GM23248 (cell line): ENCODE results near the gene SLC25A39. TPM values are rescaled to one million over a fixed set of nuclear protein-coding genes. Genes with fewer than 3 reads are reported as not detected.

Source experiments
- DNase-seq: peaks from one replicate; pipeline ENCODE4 v3.0.0-alpha.2; 2015
- H2AFZ ChIP-seq: fragments of 200-600 bp; sonication (generic); 2 replicates; pipeline ENCODE4 v1.6.1; 2016; ENCODE audit warnings: antibody characterized with exemption
- H3F3A ChIP-seq: fragments of 200-600 bp; sonication (generic); 2 replicates; pipeline ENCODE4 v1.6.1; 2016; ENCODE audit warnings: mild to moderate bottlenecking, antibody characterized with exemption, mixed run types; ENCODE audit not compliant: insufficient read depth
- H3K27ac ChIP-seq: fragments of 200-600 bp; sonication (generic); 2 replicates; pipeline ENCODE4 v1.5.1; 2016; ENCODE audit warnings: mild to moderate bottlenecking
- H3K27me3 ChIP-seq: fragments of 200-600 bp; sonication (generic); replicated peaks from 2 replicates; pipeline ENCODE4 v1.6.1; 2016; ENCODE audit warnings: mild to moderate bottlenecking; ENCODE audit not compliant: insufficient read depth
- H3K36me3 ChIP-seq: fragments of 200-600 bp; sonication (generic); 2 replicates; pipeline ENCODE4 v1.6.1; 2016; ENCODE audit warnings: low read depth, mild to moderate bottlenecking
- H3K4me1 ChIP-seq: fragments of 200-600 bp; sonication (generic); 2 replicates; pipeline ENCODE4 v1.6.1; 2016; ENCODE audit warnings: mild to moderate bottlenecking; ENCODE audit not compliant: insufficient read depth
- H3K4me2 ChIP-seq: fragments of 200-600 bp; sonication (generic); one replicate; pipeline ENCODE4 v1.6.1; 2016; ENCODE audit warnings: mild to moderate bottlenecking; ENCODE audit not compliant: unreplicated experiment
- H3K4me3 ChIP-seq: fragments of 200-600 bp; sonication (generic); 2 replicates; pipeline ENCODE4 v1.5.1; 2016; ENCODE audit warnings: mild to moderate bottlenecking
- H3K79me2 ChIP-seq: fragments of 200-600 bp; sonication (generic); 2 replicates; pipeline ENCODE4 v1.6.1; 2016; ENCODE audit warnings: mild to moderate bottlenecking; ENCODE audit not compliant: insufficient read depth
- H3K9ac ChIP-seq: fragments of 200-600 bp; sonication (generic); 2 replicates; pipeline ENCODE4 v1.6.1; 2016; ENCODE audit warnings: mild to moderate bottlenecking
- H3K9me2 ChIP-seq: fragments of 200-600 bp; sonication (generic); 2 replicates; pipeline ENCODE4 v1.6.1; 2016; ENCODE audit warnings: mixed run types, mild to moderate bottlenecking, moderate library complexity; ENCODE audit not compliant: insufficient read depth
- H3K9me3 ChIP-seq: fragments of 200-600 bp; sonication (generic); one replicate; pipeline ENCODE4 v1.6.1; 2017; ENCODE audit warnings: low read depth
- H4K20me1 ChIP-seq: fragments of 200-600 bp; sonication (generic); 2 replicates; pipeline ENCODE4 v1.6.0; 2016; ENCODE audit not compliant: insufficient read depth
- EZH2 ChIP-seq: fragments of 200-600 bp; sonication (generic); IDR thresholded peaks from 2 replicates; pipeline ENCODE4 v1.6.1; 2018; ENCODE audit warnings: antibody characterized with exemption, mild to moderate bottlenecking; ENCODE audit not compliant: insufficient read depth, poor library complexity, severe bottlenecking
- EZH2phosphoT487 ChIP-seq: fragments of 200-600 bp; sonication (generic); IDR thresholded peaks from 2 replicates; pipeline ENCODE4 v1.6.1; 2018; ENCODE audit warnings: antibody characterized with exemption, moderate library complexity, mild to moderate bottlenecking, low read depth; ENCODE audit not compliant: insufficient read depth
- WGBS, 2 experiments: methylation state at CpG; one replicate each; pipeline ENCODE4 v1.1.6; 2015 to 2017; ENCODE audit warnings: low lambda C conversion rate in 2 of 2, low coverage in 1 of 2; ENCODE audit errors: missing lambda C conversion rate in 2 of 2; 5-methylcytosine and 5-hydroxymethylcytosine counted together
- in situ Hi-C: fragments of 300-500 bp; cut with MboI; formaldehyde crosslinking; loops from 2 replicates; pipeline ENCODE4 v1.15.0; 2020
- polyA plus RNA-seq: library from polyadenylated mRNA; unstranded; fragments of >200 nt; fragmentation: Nextera tagmentation; extraction: Ambion mirVana; gene quantifications from 2 replicates; pipeline ENCODE4 v1.2.1, GENCODE V29; 2016
- total RNA-seq: library from RNA; depleted of rRNA; stranded (reverse); fragments of >200 nt; shearing (Covaris generic); gene quantifications from 2 replicates; pipeline ENCODE4 v1.2.3, GENCODE V29; 2014

Gene SLC25A39
- total and polyA plus RNA-seq, 2 experiments from 2014 or later, result 117 to 118 TPM

DNA sequence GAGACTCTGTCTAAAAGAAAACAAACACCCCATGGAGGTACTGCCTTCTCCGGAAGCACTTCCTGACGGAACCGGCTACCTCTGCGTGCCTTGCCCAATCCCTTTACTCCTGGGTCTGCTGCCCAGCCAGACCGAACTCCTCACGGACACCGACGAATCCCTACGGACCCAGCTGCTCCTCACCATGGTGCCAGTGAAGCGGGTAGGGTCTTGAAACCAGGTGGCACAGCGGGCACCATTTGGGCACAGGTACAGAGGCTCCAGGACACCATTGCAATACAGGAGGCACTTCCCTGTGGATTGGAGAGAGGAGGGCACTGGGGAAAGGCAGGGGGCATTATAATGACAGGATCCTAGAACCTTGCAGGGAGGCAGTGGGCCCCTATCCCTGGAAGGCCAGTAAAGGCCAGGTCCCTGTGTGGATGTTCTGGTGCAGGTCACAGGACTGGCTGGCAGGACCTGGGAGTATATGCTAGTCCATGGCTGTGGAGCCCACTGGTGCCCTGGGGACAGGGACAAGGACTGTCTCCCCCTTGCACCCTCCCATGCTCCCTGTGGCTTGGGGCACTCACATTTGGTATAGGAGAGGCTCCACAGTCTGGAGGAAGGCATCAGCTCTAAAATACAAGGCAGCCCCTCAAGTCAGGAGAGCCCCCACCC, 2.3 kb downstream of the SLC25A39 start:
- H4K20me1 ChIP-seq, result no peaks in the 10 kb centered on the region
- 93% methylated on average over 11 of the region's 11 CpGs for WGBS, 2 experiments
- H3K36me3 ChIP-seq, result no peaks in the 10 kb centered on the region
- no peak overlapping the region for H3K4me2 ChIP-seq
- no peaks in the 10 kb centered on the region for H3K27me3 ChIP-seq
- no peaks in the 10 kb centered on the region for H3K4me1 ChIP-seq
- H3K4me3 ChIP-seq, result no peak overlapping the region
- in situ Hi-C loops, result no loop called here
- H3K9me3 ChIP-seq, result no peaks in the 10 kb centered on the region
- TF ChIP-seq EZH2 (no peak), EZH2phosphoT487 (no peak)
- DNase-seq, result no peak
- H3K79me2 ChIP-seq, result peaks cover 15% of the 10 kb centered on the region
- no peak overlapping the region for H2AFZ ChIP-seq
- no peak overlapping the region for H3K27ac ChIP-seq
- no peak overlapping the region for H3K9ac ChIP-seq
- peaks cover 9% of the 10 kb centered on the region; the same call in 1 of the 2 replicates for H3F3A ChIP-seq
- H3K9me2 ChIP-seq, result no peaks in the 10 kb centered on the region

- H2AFZ ChIP-seq, result no peak overlapping the region
- peaks cover 1% of the 10 kb centered on the region; the same call in 1 of the 2 replicates for H3K27me3 ChIP-seq
- H3K27ac ChIP-seq, result no peak overlapping the region
- H3K4me1 ChIP-seq, result no peaks in the 10 kb centered on the region
- H3K9me2 ChIP-seq, result no peaks in the 10 kb centered on the region
- H3K9ac ChIP-seq, result no peak overlapping the region
- in situ Hi-C loops, result no loop called here
- no peaks in the 10 kb centered on the region for H4K20me1 ChIP-seq
- no peaks in the 10 kb centered on the region for H3K9me3 ChIP-seq
- H3K4me3 ChIP-seq, result no peak overlapping the region
- TF ChIP-seq EZH2 (no peak), EZH2phosphoT487 (no peak)
- no peak overlapping the region for H3K4me2 ChIP-seq
- 97 to 98% methylated on average over 21 of the region's 21 CpGs for WGBS, 2 experiments
- DNase-seq, result no peak
- peaks cover 15% of the 10 kb centered on the region for H3K79me2 ChIP-seq
- peaks cover 9% of the 10 kb centered on the region; the same call in 1 of the 2 replicates for H3F3A ChIP-seq
- no peaks in the 10 kb centered on the region for H3K36me3 ChIP-seq
Observed at GRCh38 chr17:44321246-44322120, 3.1 kb downstream of the SLC25A39 start.

DNA sequence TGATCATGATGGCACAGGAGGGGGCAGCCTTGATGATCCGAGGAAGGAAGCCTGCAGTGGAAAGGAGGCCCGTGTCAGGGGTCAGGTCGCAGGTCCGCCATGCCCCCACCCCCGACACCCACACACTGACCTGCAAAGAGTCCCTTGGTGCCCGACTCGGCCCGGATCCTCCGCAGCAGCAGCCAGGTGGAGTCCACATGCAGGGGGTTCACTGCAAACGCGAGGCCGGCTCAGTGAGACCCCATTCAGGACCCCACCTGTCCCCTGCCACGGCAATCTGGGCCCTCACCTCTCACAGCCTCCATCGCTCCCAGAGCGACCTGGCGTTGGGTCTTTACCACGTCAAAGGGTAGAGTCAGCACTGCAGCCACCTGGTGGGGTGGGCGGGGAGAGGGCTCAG, 4.6 kb downstream of the SLC25A39 start:
- no peak overlapping the region for H3K4me2 ChIP-seq
- H3K9me3 ChIP-seq, result no peaks in the 10 kb centered on the region
- WGBS, 2 experiments, result 86 to 90% methylated on average over 11 to 18 of the region's 18 CpGs
- H3K9me2 ChIP-seq, result no peaks in the 10 kb centered on the region
- TF ChIP-seq EZH2phosphoT487 (no peak), EZH2 (no peak)
- DNase-seq, result no peak
- H3K27me3 ChIP-seq, result peaks cover 12% of the 10 kb centered on the region
- no peaks in the 10 kb centered on the region for H3K4me1 ChIP-seq
- H3F3A ChIP-seq, result no peaks in the 10 kb centered on the region
- no peak overlapping the region for H3K27ac ChIP-seq
- H2AFZ ChIP-seq, result no peak overlapping the region
- H4K20me1 ChIP-seq, result no peaks in the 10 kb centered on the region
- H3K9ac ChIP-seq, result no peak overlapping the region
- peaks cover 15% of the 10 kb centered on the region for H3K79me2 ChIP-seq
- in situ Hi-C loops, result no loop called here
- no peaks in the 10 kb centered on the region for H3K36me3 ChIP-seq
- no peak overlapping the region for H3K4me3 ChIP-seq

DNA sequence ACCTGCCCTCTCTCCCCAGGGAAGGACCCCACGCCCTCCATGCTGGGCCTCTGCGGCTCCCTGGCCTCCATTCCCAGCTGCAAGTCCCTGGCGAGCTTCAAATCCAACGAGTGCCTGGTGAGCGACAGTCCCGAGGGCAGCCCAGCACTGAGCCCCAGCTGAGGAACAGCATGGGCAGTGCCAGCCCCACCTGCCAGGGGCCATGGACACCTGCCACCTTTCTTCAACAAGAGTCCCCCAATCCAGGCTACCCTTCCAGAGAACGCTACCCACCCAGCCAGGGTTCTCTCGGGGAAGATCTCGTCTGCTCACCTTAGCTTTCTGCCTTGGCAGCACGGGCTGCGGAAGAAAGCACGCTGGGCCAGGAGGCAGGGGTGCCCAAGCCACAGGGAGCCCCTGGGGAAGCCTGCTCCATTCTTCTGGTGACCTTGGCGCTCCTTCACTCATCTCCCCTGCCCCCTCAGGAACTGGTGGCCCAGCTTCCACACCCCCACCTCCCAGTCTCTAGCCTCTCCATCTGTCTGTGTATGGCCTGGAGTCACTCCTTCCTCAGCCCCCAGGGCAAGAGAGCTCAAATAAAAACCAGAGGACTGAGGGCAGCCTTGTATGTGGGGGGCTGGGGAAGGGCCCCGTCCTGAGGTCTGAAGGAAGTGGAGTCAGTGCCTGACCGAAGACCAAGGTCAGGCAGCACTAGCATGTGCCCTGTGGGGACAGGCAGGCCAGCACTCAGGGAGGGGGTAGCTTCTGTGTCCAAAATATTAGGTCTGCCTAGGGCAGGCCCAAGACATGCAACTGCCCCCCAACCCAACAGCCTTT, 6.3 kb downstream of the SLC25A39 start:
- H3K4me3 ChIP-seq, result no peak overlapping the region
- no peaks in the 10 kb centered on the region for H4K20me1 ChIP-seq
- H3K9ac ChIP-seq, result no peak overlapping the region
- 83 to 84% methylated on average over 15 of the region's 15 CpGs for WGBS, 2 experiments
- no peak overlapping the region for H3K4me2 ChIP-seq
- no peak overlapping the region for H3K27ac ChIP-seq
- H3K9me3 ChIP-seq, result no peaks in the 10 kb centered on the region
- no peaks in the 10 kb centered on the region for H3K4me1 ChIP-seq
- no peak for TF ChIP-seq EZH2
- TF ChIP-seq EZH2phosphoT487, result no peak
- peaks cover 16% of the 10 kb centered on the region for H3K27me3 ChIP-seq
- H2AFZ ChIP-seq, result no peak overlapping the region
- no peak for DNase-seq
- H3K79me2 ChIP-seq, result peaks cover 4% of the 10 kb centered on the region; the same call in 1 of the 2 replicates
- in situ Hi-C loops, result no loop called here
- no peaks in the 10 kb centered on the region for H3F3A ChIP-seq
- no peaks in the 10 kb centered on the region for H3K9me2 ChIP-seq
- H3K36me3 ChIP-seq, result no peaks in the 10 kb centered on the region
